Fibroblast of the aortic adventitia (primary cell): ENCODE data around the gene UQCC5. TPM values are rescaled to one million over a fixed set of nuclear protein-coding genes. Genes with fewer than 3 reads are reported as not detected.
"Not testable (repeated sequence)": the region's sequence is repeated elsewhere in the genome, so short reads cannot be mapped to it uniquely, and the experiment has no call there.

Experiments
- DNase-seq: peaks from one replicate; pipeline ENCODE4 v3.0.0-alpha.2; 2010; ENCODE audit warnings: low read depth
- H3K4me3 ChIP-seq: 2 replicates; pipeline ENCODE4 v1.5.1; 2011; ENCODE audit warnings: low read depth, mild to moderate bottlenecking, control low read depth, low read length, moderate library complexity
- total RNA-seq: library from RNA; depleted of rRNA; stranded (reverse); fragments of >200 nt; gene quantifications from 2 replicates; pipeline ENCODE4 v1.2.3, GENCODE V29; 2012; ENCODE audit warnings: low replicate concordance
- TF ChIP-seq, protein P1 (sequence below): IDR thresholded peaks from 2 replicates; pipeline ENCODE4 v1.5.1; 2011; ENCODE audit warnings: mild to moderate bottlenecking, low read length, control low read depth, inconsistent platforms; ENCODE audit not compliant: insufficient read depth

Gene UQCC5
- total RNA-seq, 1 donor: 7.7 TPM

DNA sequence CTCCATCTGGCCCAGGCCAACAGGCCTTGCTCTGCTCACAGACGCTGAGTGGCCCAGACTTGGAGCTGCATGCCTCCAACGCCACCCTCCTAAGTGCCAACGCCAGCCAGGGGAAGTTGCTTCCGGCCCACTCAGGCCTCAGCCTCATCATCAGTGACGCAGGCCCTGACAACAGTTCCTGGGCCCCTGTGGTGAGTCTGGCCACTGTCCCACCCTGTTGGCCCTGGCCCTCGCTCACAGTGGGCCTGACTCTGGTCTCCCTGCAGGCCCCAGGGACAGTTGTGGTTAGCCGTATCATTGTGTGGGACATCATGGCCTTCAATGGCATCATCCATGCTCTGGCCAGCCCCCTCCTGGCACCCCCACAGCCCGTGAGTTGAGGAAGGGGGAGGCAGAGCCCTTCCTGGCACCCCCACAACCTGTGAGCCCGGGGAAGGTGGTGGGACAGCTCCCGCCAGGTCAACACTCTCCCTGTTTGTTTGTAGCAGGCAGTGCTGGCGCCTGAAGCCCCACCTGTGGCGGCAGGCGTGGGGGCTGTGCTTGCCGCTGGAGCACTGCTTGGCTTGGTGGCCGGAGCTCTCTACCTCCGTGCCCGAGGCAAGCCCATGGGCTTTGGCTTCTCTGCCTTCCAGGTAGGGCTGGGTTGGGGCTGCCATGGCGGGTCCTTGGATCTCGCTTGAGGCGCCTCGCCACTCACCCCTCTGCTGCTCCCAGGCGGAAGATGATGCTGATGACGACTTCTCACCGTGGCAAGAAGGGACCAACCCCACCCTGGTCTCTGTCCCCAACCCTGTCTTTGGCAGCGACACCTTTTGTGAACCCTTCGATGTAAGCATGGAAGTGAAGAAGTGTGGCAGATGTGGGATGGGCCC, 12.8 kb upstream of the UQCC5 start:
- no peak for DNase-seq
- H3K4me3 ChIP-seq: no peak overlapping the region
- TF ChIP-seq, protein P1, sequence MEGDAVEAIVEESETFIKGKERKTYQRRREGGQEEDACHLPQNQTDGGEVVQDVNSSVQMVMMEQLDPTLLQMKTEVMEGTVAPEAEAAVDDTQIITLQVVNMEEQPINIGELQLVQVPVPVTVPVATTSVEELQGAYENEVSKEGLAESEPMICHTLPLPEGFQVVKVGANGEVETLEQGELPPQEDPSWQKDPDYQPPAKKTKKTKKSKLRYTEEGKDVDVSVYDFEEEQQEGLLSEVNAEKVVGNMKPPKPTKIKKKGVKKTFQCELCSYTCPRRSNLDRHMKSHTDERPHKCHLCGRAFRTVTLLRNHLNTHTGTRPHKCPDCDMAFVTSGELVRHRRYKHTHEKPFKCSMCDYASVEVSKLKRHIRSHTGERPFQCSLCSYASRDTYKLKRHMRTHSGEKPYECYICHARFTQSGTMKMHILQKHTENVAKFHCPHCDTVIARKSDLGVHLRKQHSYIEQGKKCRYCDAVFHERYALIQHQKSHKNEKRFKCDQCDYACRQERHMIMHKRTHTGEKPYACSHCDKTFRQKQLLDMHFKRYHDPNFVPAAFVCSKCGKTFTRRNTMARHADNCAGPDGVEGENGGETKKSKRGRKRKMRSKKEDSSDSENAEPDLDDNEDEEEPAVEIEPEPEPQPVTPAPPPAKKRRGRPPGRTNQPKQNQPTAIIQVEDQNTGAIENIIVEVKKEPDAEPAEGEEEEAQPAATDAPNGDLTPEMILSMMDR: no peak

DNA sequence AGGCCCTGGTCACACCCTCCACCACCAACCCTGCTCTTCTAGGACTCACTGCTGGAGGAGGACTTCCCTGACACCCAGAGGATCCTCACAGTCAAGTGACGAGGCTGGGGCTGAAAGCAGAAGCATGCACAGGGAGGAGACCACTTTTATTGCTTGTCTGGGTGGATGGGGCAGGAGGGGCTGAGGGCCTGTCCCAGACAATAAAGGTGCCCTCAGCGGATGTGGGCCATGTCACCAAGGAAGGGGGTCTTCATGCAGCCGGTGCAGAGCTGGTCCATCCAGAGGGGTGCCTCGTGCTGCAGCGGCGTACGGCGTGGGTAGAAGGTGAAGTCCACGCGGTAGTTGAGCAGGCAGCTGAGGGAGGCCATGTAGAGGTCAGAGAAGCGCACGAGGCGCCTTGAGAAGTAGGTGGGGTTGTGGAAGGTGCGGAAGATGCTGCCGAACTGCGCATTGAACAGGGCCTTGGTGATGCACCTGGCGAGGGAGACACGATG, 12.1 kb upstream of the UQCC5 start:
- TF ChIP-seq, protein P1: no peak
- no peak overlapping the region for H3K4me3 ChIP-seq
- DNase-seq: no peak

DNA sequence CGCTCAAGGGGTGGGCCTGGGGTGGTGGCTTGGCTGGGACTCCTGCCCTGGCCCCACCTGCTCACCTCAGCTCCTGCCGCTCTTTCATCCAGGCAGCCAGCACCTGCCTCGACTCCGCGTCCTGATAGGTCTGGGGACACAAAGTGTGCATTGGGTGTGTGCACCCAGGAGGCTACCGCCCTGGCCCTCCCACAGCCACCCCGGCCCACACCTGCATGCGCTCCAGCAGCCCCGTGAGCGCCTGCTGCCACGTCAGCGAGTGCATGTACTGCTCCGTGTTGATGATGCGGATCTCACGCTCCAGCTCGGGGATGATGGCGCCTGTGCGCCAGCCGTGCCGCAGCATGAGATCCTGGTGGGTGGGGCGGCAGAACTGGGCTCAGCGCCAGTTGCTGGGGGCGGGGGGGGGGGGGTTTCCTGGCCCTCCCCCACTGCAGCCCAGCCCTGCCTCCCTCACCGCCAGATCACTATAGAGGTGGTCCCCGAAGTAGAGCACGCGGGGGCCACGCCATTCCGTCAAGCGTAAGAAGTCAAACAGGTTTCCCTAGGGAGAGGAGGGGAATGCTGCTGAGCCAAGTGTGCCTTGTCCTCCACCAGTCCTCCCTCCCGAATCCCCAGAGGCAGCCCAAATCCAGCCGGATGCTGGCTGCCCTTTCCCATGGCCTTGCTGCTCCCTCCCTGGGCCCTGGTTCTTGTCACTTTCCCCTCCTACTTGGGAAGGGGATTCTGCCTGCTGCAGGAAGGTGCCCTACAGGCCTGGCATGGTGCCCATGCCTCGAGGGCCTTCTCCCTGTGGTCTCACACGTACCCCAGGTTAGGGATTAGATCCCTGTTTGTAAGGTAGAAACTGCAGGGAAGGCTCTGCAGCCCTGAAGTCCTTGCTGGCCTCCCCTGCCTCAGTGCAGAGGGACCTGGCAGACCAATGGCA, 11.4 kb upstream of the UQCC5 start:
- H3K4me3 ChIP-seq: no peak overlapping the region
- DNase-seq: no peak

DNA sequence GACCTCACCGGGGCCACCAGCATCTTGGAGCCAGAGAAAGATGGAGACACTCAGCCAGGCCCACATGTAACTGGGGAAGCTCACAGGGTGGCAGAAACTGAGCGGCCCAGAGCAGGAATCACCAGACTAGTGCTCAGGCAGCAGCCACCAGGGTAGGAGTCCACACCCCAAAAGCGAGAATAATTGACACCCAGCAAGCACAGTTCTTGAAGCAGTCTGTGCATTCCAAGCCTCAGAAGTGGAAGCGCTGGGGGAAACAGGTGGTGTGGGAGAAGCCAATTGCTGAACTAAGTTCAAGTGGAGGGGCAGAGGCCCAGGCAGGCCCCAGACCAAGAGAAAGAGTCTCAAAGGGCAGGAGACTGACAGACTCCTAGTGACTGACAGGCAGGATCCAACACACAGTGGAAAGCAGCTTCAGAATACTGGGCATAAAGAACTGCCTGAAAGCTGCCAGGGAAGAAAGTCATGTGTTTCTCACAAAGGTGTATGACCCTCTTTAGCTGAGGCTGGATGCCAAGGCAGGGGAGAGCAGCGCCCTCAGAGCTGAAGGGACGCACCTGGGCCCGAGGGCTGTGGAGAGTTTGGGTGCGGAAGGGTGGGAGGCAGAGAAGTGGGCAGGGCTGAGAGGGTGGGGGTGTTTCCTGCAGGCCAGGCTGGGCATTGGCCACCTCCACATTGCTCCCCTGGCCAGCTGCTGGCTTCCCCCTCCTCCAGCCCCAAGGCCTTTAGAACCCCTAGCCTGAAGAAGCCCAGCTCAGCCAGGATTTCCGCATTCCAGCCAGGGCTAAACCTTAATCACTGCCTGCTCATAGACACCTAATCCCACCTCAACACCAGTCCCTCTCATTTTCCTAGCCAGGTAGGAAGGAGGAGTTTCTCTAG, 10.5 kb upstream of the UQCC5 start:
- DNase-seq: no peak
- TF ChIP-seq, protein P1: no peak
- H3K4me3 ChIP-seq: no peak overlapping the region

More for the DNA sequence above, 11.4 kb upstream of the UQCC5 start:
- TF ChIP-seq, protein P1: no peak

GRCh38 chr3:52526671-52527038, 9.8 kb upstream of the UQCC5 start:
- not testable (repeated sequence) for DNase-seq, H3K4me3 ChIP-seq

DNA sequence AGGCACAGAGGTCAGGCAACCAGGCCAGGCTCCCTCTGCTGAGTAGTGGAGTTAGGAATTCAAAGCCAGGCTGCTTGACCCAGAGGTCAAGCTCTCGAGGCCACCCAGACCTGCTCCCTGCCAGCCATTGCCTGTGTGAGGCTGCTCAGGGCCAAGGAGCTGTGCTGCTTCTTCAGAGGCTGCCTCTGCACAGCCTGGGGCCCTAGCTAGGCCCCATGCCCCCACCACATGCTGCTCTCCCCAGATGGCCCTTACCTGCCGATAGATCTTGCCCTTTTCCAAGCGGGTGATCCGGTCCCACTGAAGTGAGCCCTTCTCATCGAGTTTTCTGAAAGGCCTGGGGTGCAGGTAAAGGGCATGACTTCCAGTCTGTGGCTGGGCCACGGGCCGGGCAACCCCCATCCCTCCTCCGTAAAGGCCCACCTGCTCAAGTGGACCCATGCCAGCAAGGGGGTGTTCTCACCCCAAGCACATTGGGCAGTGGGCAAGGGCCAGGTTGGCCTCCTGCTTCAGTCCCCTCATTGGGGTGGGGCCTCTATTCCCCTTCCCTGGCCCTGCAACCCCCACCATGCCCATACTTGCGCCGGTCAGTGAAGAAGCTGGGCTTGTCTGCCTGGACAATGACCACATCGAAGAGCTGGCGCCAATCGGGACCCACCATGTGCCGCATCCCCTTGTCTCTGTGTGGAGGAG, 9.2 kb upstream of the UQCC5 start:
- DNase-seq: no peak
- H3K4me3 ChIP-seq: no peak overlapping the region
- TF ChIP-seq, protein P1: no peak
